SK-N-SH treated with all-trans-retinoic acid at 6 μM for 48 hours (cell line): ENCODE measurements around the gene CFAP68.

Source experiments
- ATAC-seq: fragments of 200-7000 bp; cut with Tn5 transposase; 3 replicates; pipeline ENCODE4 v1.9.1; 2020; ENCODE audit warnings: mild to moderate bottlenecking, moderate library complexity
- ARNTL ChIP-seq: fragments of 450-650 bp; formaldehyde crosslinking; IDR thresholded peaks from 2 replicates; pipeline ENCODE4 v1.5.0; 2020; ENCODE audit warnings: low read depth, mild to moderate bottlenecking, moderate library complexity, borderline replicate concordance
- BACH2 ChIP-seq: fragments of 250-450 bp; sonication (Bioruptor Pico); IDR thresholded peaks from 2 replicates; pipeline ENCODE4 v1.9.0; 2021; ENCODE audit warnings: mild to moderate bottlenecking, borderline replicate concordance
- GLIS3 ChIP-seq: fragments of 250-450 bp; sonication (Bioruptor Pico); IDR thresholded peaks from 2 replicates; pipeline ENCODE4 v1.5.0; 2020; ENCODE audit warnings: mild to moderate bottlenecking, moderate library complexity
- ISL1 ChIP-seq: fragments of 250-450 bp; sonication (Bioruptor Pico); IDR thresholded peaks from 2 replicates; pipeline ENCODE4 v2.1.2; 2022; ENCODE audit warnings: mild to moderate bottlenecking, moderate library complexity
- RARB ChIP-seq: fragments of 250-450 bp; sonication (Bioruptor Pico); IDR thresholded peaks from 2 replicates; pipeline ENCODE4 v1.8.0; 2021; ENCODE audit warnings: mild to moderate bottlenecking, moderate library complexity
- TCF4 ChIP-seq: fragments of 250-450 bp; sonication (Bioruptor Pico); IDR thresholded peaks from 2 replicates; pipeline ENCODE4 v1.8.0; 2021; ENCODE audit warnings: mild to moderate bottlenecking, moderate library complexity, borderline replicate concordance
- TOX ChIP-seq: fragments of 250-450 bp; sonication (Bioruptor Pico); IDR thresholded peaks from 2 replicates; pipeline ENCODE4 v1.8.0; 2021; ENCODE audit warnings: mild to moderate bottlenecking, moderate library complexity, borderline replicate concordance
- ZC3H10 ChIP-seq: fragments of 250-450 bp; sonication (Bioruptor Pico); IDR thresholded peaks from 2 replicates; pipeline ENCODE4 v1.5.1; 2021; ENCODE audit warnings: mild to moderate bottlenecking, moderate library complexity
- ZFP3 ChIP-seq: fragments of 250-450 bp; sonication (Bioruptor Pico); IDR thresholded peaks from 2 replicates; pipeline ENCODE4 v1.5.0; 2020; ENCODE audit warnings: mild to moderate bottlenecking, moderate library complexity
- ZFP30 ChIP-seq: fragments of 450-650 bp; formaldehyde crosslinking; IDR thresholded peaks from 2 replicates; pipeline ENCODE4 v1.5.0; 2022; ENCODE audit warnings: mild to moderate bottlenecking, moderate library complexity
- ZNF70 ChIP-seq: fragments of 450-650 bp; formaldehyde crosslinking; IDR thresholded peaks from 2 replicates; pipeline ENCODE4 v1.5.0; 2020; ENCODE audit warnings: mild to moderate bottlenecking, moderate library complexity
- ZNF8 ChIP-seq: fragments of 450-650 bp; formaldehyde crosslinking; IDR thresholded peaks from 2 replicates; pipeline ENCODE4 v1.5.0; 2020; ENCODE audit warnings: mild to moderate bottlenecking, moderate library complexity
- TF ChIP-seq, protein P1 (sequence below): fragments of 250-450 bp; sonication (Bioruptor Pico); IDR thresholded peaks from 2 replicates; pipeline ENCODE4 v1.5.0; 2020; ENCODE audit warnings: mild to moderate bottlenecking, moderate library complexity
- TF ChIP-seq, protein P2 (sequence below): fragments of 250-450 bp; sonication (Bioruptor Pico); IDR thresholded peaks from 2 replicates; pipeline ENCODE4 v1.5.1; 2020; ENCODE audit warnings: low read depth, mild to moderate bottlenecking, moderate library complexity
- TF ChIP-seq, protein P3 (sequence below): fragments of 250-450 bp; sonication (Bioruptor Pico); IDR thresholded peaks from 2 replicates; pipeline ENCODE4 v1.5.1; 2021; ENCODE audit warnings: mild to moderate bottlenecking, moderate library complexity
- TF ChIP-seq, protein P4 (sequence below): fragments of 250-450 bp; sonication (Bioruptor Pico); IDR thresholded peaks from 2 replicates; pipeline ENCODE4 v1.8.0; 2020; ENCODE audit warnings: mild to moderate bottlenecking, moderate library complexity, borderline replicate concordance

CFAP68 gene

DNA sequence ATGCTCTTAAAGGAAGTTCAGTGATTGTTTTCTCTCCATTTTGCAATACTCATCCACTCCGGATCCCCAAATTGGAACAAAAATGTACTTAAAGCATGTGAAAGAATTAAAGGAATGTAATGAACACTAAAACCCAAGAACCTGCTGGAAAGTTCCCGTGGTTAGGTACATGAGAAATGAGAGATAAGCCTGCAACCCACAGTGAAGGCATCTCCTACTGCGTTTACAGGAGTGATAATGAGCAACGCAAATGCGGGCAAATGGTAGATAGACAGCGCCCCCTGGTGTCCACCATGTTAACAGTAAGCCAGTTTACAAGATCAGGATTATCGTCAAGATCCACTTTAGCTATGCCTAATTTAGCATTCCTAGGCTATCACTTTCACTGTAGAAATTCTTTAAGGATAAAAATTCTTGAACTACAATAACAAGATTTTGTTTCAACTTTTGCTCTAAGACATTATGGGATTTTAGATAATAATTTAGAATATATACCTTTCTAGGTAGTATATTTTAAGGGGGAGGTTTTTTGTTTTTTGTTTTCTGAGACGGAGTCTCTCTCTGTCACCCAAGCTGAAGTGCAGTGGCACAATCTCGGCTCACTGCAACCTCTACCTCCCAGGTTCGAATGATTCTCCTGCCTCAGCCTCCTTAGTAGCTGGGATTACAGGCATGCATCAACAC is 37.8 kb upstream of the CFAP68 start:
- TF ChIP-seq ISL1 (CRISPR knock-in tag), result peak; percentile 87; the same call in 1 of the 2 replicates
- TF ChIP-seq, protein P1, sequence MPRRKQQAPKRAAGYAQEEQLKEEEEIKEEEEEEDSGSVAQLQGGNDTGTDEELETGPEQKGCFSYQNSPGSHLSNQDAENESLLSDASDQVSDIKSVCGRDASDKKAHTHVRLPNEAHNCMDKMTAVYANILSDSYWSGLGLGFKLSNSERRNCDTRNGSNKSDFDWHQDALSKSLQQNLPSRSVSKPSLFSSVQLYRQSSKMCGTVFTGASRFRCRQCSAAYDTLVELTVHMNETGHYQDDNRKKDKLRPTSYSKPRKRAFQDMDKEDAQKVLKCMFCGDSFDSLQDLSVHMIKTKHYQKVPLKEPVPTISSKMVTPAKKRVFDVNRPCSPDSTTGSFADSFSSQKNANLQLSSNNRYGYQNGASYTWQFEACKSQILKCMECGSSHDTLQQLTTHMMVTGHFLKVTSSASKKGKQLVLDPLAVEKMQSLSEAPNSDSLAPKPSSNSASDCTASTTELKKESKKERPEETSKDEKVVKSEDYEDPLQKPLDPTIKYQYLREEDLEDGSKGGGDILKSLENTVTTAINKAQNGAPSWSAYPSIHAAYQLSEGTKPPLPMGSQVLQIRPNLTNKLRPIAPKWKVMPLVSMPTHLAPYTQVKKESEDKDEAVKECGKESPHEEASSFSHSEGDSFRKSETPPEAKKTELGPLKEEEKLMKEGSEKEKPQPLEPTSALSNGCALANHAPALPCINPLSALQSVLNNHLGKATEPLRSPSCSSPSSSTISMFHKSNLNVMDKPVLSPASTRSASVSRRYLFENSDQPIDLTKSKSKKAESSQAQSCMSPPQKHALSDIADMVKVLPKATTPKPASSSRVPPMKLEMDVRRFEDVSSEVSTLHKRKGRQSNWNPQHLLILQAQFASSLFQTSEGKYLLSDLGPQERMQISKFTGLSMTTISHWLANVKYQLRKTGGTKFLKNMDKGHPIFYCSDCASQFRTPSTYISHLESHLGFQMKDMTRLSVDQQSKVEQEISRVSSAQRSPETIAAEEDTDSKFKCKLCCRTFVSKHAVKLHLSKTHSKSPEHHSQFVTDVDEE (CRISPR knock-in tag), result no peak
- ATAC-seq, result peak; percentile 87

DNA sequence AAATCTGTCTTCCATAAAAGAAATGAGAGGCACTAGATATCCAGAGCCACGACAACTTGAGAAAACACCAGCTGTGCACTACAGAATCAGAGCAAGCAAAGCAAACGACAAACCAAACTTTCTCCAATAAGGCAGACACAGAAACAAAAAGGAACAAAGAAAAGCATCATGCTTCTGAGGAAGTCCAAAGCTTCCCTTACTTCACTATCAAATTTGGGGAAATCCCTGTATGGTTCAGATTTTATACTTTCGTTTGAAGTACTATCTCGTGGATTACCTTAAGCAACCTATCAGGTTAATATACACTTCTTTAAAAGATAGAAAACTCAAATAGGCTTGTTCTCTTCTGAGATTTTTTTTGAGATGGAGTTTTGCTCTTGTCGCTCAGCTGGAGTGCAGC is 35.7 kb upstream of the CFAP68 start:
- TF ChIP-seq ZFP3 (CRISPR knock-in tag) (no peak), TCF4 (CRISPR knock-in tag) (no peak), ZC3H10 (no peak), BACH2 (CRISPR knock-in tag) (no peak)
- no peak for ATAC-seq

DNA sequence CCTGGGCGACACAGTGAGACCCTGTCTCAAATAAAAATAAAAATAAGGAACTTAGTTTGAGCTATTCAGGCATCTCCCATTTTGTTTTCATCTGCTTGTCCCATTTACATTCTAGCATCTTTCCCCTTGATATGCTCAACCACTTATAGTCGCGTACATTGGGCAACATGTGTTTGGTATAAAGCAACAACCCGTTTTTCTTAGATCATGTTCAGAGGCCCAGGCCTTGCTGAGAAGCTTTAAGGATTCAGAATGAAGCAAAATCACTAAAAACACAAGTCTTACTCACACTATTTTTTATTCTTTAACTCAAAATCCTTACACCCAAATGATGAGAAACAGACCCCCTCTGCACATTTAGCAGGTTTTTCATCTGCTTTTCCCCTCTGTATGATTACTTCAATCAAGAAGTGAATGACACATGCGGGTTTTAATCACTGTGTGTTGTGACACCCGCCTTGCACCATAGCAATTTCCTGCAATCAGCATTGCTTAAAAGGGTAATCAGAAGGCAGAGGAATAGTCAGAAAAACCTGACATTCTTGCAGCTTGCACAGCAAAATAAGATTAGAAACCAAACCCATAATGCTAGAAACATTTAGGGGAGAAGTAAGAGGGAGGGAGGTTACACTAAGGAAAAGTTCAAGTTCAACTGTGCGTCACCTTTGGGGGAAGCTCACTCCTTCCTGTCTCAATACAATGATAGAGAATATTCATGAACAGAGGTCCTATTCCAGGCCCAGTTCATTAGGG is 33.9 kb upstream of the CFAP68 start:
- no peak for TF ChIP-seq ZNF70 (CRISPR knock-in tag)
- TF ChIP-seq, protein P1 (CRISPR knock-in tag), result no peak
- TF ChIP-seq, protein P2, sequence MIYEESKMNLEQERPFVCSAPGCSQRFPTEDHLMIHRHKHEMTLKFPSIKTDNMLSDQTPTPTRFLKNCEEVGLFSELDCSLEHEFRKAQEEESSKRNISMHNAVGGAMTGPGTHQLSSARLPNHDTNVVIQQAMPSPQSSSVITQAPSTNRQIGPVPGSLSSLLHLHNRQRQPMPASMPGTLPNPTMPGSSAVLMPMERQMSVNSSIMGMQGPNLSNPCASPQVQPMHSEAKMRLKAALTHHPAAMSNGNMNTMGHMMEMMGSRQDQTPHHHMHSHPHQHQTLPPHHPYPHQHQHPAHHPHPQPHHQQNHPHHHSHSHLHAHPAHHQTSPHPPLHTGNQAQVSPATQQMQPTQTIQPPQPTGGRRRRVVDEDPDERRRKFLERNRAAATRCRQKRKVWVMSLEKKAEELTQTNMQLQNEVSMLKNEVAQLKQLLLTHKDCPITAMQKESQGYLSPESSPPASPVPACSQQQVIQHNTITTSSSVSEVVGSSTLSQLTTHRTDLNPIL (CRISPR knock-in tag), result no peak
- TF ChIP-seq ZC3H10, result no peak
- TF ChIP-seq ZNF8, result no peak
- no peak for TF ChIP-seq TOX (CRISPR knock-in tag)
- TF ChIP-seq ZFP30 (CRISPR knock-in tag), result no peak
- TF ChIP-seq GLIS3 (CRISPR knock-in tag), result no peak
- no peak for TF ChIP-seq RARB (CRISPR knock-in tag)
- TF ChIP-seq ARNTL (CRISPR knock-in tag), result no peak
- peak; percentile 21 for ATAC-seq

DNA sequence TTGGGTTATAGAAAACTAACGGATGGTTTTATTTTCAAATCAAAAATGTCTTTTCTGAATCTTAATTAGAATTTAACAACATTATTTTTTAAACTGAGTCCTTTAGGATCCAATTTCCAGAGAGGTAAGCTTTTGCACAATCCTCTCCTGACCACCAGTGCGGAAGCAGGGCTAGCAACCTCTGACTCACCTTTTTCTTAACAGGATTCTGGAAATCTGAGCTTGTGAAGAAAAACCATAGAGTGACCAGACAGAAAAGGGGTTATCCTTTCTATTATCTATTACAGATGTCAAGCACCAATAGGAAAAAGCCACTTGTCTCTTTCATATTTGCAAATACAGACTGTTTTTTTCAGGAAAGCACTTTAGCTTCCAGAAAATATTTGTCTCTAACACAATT is 33.3 kb upstream of the CFAP68 start:
- peak; percentile 88 for ATAC-seq
- TF ChIP-seq TOX (CRISPR knock-in tag) (no peak), ISL1 (CRISPR knock-in tag) (no peak), TCF4 (CRISPR knock-in tag) (no peak), ZNF70 (CRISPR knock-in tag) (no peak)
- TF ChIP-seq, protein P3, sequence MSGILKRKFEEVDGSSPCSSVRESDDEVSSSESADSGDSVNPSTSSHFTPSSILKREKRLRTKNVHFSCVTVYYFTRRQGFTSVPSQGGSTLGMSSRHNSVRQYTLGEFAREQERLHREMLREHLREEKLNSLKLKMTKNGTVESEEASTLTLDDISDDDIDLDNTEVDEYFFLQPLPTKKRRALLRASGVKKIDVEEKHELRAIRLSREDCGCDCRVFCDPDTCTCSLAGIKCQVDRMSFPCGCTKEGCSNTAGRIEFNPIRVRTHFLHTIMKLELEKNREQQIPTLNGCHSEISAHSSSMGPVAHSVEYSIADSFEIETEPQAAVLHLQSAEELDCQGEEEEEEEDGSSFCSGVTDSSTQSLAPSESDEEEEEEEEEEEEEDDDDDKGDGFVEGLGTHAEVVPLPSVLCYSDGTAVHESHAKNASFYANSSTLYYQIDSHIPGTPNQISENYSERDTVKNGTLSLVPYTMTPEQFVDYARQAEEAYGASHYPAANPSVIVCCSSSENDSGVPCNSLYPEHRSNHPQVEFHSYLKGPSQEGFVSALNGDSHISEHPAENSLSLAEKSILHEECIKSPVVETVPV (CRISPR knock-in tag), result no peak
- TF ChIP-seq, protein P4, sequence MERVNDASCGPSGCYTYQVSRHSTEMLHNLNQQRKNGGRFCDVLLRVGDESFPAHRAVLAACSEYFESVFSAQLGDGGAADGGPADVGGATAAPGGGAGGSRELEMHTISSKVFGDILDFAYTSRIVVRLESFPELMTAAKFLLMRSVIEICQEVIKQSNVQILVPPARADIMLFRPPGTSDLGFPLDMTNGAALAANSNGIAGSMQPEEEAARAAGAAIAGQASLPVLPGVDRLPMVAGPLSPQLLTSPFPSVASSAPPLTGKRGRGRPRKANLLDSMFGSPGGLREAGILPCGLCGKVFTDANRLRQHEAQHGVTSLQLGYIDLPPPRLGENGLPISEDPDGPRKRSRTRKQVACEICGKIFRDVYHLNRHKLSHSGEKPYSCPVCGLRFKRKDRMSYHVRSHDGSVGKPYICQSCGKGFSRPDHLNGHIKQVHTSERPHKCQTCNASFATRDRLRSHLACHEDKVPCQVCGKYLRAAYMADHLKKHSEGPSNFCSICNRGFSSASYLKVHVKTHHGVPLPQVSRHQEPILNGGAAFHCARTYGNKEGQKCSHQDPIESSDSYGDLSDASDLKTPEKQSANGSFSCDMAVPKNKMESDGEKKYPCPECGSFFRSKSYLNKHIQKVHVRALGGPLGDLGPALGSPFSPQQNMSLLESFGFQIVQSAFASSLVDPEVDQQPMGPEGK (CRISPR knock-in tag), result no peak
- TF ChIP-seq, all 23 proteins: peak for 0
